Hematopoietic multipotent progenitor cell treated with erythropoietin and hydrocortisone succinate and interleukin-3 and kit ligand, for 17 days (in vitro differentiated cells): ENCODE data around the gene FOXF1.

Experiments used
- DNase-seq: peaks from one replicate; pipeline ENCODE4 v3.0.0-alpha.2; 2015; ENCODE audit warnings: low spot score

Gene FOXF1

GRCh38 chr16:86517652-86518258 is 7.4 kb downstream of the FOXF1 start:
- DNase-seq, result no peak

- DNase-seq, result no peak
These were observed 8.8 kb downstream of the FOXF1 start for GRCh38 chr16:86519007-86519648.

GRCh38 chr16:86519649-86520316 is 9.5 kb downstream of the FOXF1 start:
- peak; percentile 45 for DNase-seq

GRCh38 chr16:86520317-86521210 is 10.2 kb downstream of the FOXF1 start:
- DNase-seq, result no peak

GRCh38 chr16:86521236-86522197 is 11.2 kb downstream of the FOXF1 start:
- no peak for DNase-seq

- DNase-seq, result no peak
These were observed 12.3 kb downstream of the FOXF1 start for GRCh38 chr16:86522634-86523033.

GRCh38 chr16:86523166-86523740 is 12.9 kb downstream of the FOXF1 start:
- DNase-seq, result no peak

- DNase-seq, result no peak
These were observed 13.7 kb downstream of the FOXF1 start for GRCh38 chr16:86524029-86524428.

GRCh38 chr16:86525696-86526095 is 15.4 kb downstream of the FOXF1 start:
- DNase-seq, result no peak

GRCh38 chr16:86527366-86527765 is 17.0 kb downstream of the FOXF1 start:
- DNase-seq, result no peak

- no peak for DNase-seq
These were observed 18.0 kb downstream of the FOXF1 start for GRCh38 chr16:86528061-86528929.

- no peak for DNase-seq
These were observed 18.8 kb downstream of the FOXF1 start for GRCh38 chr16:86529160-86529559.

- no peak for DNase-seq
These were observed 20.2 kb downstream of the FOXF1 start for GRCh38 chr16:86530251-86531190.

GRCh38 chr16:86531191-86531545 is 20.8 kb downstream of the FOXF1 start:
- no peak for DNase-seq

GRCh38 chr16:86531641-86532525 is 21.6 kb downstream of the FOXF1 start:
- no peak for DNase-seq

GRCh38 chr16:86532526-86532815 is 22.1 kb downstream of the FOXF1 start:
- no peak for DNase-seq

- DNase-seq, result no peak
These were observed 22.7 kb downstream of the FOXF1 start for GRCh38 chr16:86533076-86533475.

- no peak for DNase-seq
These were observed 23.5 kb downstream of the FOXF1 start for GRCh38 chr16:86533767-86534351.
